Liver (tissue), 3 donors: ENCODE measurements around the gene STK36.

Experiments
- ATF3 ChIP-seq: IDR thresholded peaks from 2 replicates; pipeline ENCODE4 v1.6.1; 2016; ENCODE audit warnings: antibody characterized with exemption
- CTCF ChIP-seq: fragments of 150-350 bp; IDR thresholded peaks from 2 replicates; pipeline ENCODE4 v1.5.1; 2017; ENCODE audit warnings: improper control_type of control experiment, low read depth, low read length; ENCODE audit not compliant: missing input control
- GABPA ChIP-seq, 2 donors: IDR thresholded peaks in 1 of 2; conservative IDR thresholded peaks in 1 of 2; 2 replicates each; pipeline ENCODE4 v1.6.1; 2016; ENCODE audit warnings: antibody characterized with exemption in 2 of 2, mild to moderate bottlenecking in 1 of 2, moderate library complexity in 1 of 2
- RAD21 ChIP-seq, 2 donors: IDR thresholded peaks; 2 replicates each; pipeline ENCODE4 v1.6.1; 2016; ENCODE audit warnings: antibody characterized with exemption in 2 of 2, mild to moderate bottlenecking in 2 of 2
- SP1 ChIP-seq: IDR thresholded peaks from 2 replicates; pipeline ENCODE4 v1.6.1; 2018; ENCODE audit warnings: antibody characterized with exemption, mild to moderate bottlenecking
- TAF1 ChIP-seq: conservative IDR thresholded peaks from 2 replicates; pipeline ENCODE4 v1.6.1; 2016; ENCODE audit warnings: antibody characterized with exemption, mild to moderate bottlenecking
- YY1 ChIP-seq: IDR thresholded peaks from 2 replicates; pipeline ENCODE4 v1.6.1; 2016; ENCODE audit warnings: antibody characterized with exemption, mild to moderate bottlenecking
- donor health status: healthy.
- donor health status: healthy.

DNA sequence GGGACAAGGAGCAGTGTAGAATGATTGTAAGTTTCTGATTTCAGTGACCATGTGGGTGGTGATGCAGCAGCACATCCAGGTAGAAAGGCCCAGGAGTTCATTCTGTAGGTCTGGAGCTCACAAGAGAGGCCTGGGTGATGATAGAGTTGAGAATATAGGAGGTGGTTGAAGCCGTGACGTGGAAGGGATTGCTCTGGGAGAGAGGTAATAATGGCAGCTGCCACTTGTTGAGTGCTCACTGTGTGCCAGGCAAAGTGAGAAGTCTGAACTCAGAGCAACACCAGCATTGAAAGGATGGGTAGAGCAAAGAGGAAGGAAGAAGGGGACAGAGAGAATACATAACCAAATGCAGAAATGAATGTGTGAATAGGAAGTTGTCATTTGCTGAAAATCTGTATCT, 42.0 kb downstream of the STK36 start:
- no peak for TF ChIP-seq CTCF
- TF ChIP-seq GABPA (IDR thresholded peaks at IDR 0.05 in 1 of 2, conservative IDR thresholded peaks at IDR 0.05 in 1 of 2), result no peak
- TF ChIP-seq ATF3, result no peak
- TF ChIP-seq RAD21 (IDR thresholded peaks at IDR 0.05), result no peak
- no peak for TF ChIP-seq SP1
- no peak for TF ChIP-seq YY1
- TF ChIP-seq TAF1, result no peak
